Hepatocyte (in vitro differentiated cells): ENCODE measurements around the gene RHOT2.

Source experiments
- EZH2phosphoT487 ChIP-seq: fragments of 200-600 bp; sonication (generic); IDR thresholded peaks from one replicate; pipeline ENCODE4 v1.6.1; 2018; ENCODE audit warnings: antibody characterized with exemption, mild to moderate bottlenecking, low read depth, moderate library complexity; ENCODE audit not compliant: unreplicated experiment, severe bottlenecking
- TF ChIP-seq, protein P1 (sequence below): fragments of 200-600 bp; sonication (generic); IDR thresholded peaks from 2 replicates; pipeline ENCODE4 v1.5.1; 2016; ENCODE audit warnings: antibody characterized with exemption, mild to moderate bottlenecking; ENCODE audit not compliant: poor library complexity

GRCh38 chr16:721765-722540 is 54.0 kb downstream of the RHOT2 start:
- TF ChIP-seq, protein P1, sequence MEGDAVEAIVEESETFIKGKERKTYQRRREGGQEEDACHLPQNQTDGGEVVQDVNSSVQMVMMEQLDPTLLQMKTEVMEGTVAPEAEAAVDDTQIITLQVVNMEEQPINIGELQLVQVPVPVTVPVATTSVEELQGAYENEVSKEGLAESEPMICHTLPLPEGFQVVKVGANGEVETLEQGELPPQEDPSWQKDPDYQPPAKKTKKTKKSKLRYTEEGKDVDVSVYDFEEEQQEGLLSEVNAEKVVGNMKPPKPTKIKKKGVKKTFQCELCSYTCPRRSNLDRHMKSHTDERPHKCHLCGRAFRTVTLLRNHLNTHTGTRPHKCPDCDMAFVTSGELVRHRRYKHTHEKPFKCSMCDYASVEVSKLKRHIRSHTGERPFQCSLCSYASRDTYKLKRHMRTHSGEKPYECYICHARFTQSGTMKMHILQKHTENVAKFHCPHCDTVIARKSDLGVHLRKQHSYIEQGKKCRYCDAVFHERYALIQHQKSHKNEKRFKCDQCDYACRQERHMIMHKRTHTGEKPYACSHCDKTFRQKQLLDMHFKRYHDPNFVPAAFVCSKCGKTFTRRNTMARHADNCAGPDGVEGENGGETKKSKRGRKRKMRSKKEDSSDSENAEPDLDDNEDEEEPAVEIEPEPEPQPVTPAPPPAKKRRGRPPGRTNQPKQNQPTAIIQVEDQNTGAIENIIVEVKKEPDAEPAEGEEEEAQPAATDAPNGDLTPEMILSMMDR: no peak
- TF ChIP-seq EZH2phosphoT487: no peak
